ENCODE results near the gene PDE11A.

The PDE11A gene

DNA sequence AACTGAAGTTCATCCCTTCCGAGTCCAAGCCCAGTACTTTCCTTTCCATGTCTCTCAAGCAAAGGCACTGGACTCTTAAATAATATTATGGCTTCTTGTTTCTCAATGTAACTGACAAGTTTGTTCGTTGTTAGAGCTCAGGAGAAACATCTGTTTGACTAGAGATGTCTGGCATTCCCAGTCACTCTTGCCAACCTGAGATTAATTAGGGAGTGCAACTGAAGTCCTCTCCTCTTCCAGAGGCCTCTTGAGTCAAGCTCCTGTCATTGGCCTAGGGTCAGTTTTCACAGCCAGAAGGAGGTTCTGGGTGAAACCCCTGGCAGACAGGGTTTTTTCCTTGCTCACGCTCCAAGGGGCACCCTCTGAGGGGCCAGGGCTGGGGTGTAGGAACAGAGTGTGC is 483.9 kb downstream of the PDE11A start:
- TF ChIP-seq, protein P1, sequence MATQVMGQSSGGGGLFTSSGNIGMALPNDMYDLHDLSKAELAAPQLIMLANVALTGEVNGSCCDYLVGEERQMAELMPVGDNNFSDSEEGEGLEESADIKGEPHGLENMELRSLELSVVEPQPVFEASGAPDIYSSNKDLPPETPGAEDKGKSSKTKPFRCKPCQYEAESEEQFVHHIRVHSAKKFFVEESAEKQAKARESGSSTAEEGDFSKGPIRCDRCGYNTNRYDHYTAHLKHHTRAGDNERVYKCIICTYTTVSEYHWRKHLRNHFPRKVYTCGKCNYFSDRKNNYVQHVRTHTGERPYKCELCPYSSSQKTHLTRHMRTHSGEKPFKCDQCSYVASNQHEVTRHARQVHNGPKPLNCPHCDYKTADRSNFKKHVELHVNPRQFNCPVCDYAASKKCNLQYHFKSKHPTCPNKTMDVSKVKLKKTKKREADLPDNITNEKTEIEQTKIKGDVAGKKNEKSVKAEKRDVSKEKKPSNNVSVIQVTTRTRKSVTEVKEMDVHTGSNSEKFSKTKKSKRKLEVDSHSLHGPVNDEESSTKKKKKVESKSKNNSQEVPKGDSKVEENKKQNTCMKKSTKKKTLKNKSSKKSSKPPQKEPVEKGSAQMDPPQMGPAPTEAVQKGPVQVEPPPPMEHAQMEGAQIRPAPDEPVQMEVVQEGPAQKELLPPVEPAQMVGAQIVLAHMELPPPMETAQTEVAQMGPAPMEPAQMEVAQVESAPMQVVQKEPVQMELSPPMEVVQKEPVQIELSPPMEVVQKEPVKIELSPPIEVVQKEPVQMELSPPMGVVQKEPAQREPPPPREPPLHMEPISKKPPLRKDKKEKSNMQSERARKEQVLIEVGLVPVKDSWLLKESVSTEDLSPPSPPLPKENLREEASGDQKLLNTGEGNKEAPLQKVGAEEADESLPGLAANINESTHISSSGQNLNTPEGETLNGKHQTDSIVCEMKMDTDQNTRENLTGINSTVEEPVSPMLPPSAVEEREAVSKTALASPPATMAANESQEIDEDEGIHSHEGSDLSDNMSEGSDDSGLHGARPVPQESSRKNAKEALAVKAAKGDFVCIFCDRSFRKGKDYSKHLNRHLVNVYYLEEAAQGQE (IDR thresholded peaks at IDR 0.05; ENCODE audit: insufficient read depth in 1 of 2, low read depth in 2 of 2, low read length in 2 of 2) = no peak
- TF ChIP-seq TAF1 (IDR thresholded peaks at IDR 0.05; ENCODE audit: borderline replicate concordance, insufficient read depth, low read length) (no peak), SIN3A (IDR thresholded peaks at IDR 0.05; ENCODE audit: borderline replicate concordance, insufficient read depth, low read length) (no peak), FOXP2 (optimal IDR thresholded peaks at IDR 0.05; ENCODE audit: borderline replicate concordance, extremely low read depth, extremely low read length, insufficient read depth) (no peak), POLR2AphosphoS5 (IDR thresholded peaks at IDR 0.05; ENCODE audit: low read depth, low read length) (no peak)

DNA sequence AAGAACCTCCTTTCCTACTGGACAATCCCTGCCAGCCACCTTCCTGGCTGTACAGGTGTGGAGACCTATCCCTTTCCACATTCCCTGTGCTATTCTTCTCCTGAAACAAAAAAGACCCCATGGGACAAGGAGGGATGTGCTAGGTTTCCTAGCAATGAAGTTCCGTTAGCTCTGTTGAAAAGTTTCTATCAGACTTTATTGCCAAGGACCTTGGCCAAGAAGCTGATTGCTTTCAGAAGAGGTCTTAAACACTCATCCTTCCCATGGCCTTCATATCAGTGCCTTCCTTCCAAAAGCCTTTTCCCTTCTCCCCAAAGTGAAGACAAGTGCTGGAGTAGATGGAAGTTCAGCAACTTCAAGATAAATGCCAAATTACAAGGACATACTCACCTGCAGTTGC is 485.2 kb downstream of the PDE11A start:
- TF ChIP-seq POLR2AphosphoS5 (IDR thresholded peaks at IDR 0.05; ENCODE audit: low read depth, low read length) = no peak
- TF ChIP-seq, protein P1 (IDR thresholded peaks at IDR 0.05; ENCODE audit: insufficient read depth in 1 of 2, low read depth in 2 of 2, low read length in 2 of 2) = no peak

DNA sequence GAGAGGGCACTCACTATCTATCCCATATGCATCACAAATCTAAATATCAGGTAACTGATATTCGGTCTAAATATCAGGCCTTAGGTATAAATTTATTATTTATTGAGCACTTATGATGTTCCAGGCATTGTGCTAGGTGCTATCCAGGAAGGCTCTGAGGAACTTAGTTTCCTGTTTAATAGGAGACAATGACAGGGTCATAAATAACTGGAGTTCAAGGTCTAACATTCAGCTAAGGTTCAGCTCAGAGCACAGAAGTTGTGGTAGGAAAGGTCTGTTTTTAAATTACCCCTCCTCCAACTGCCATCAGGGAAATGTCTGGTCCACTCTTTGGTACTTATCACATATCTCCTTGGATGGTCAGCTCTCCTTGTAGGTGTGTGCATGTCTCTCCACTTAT is 486.4 kb downstream of the PDE11A start:
- TF ChIP-seq SIN3A (IDR thresholded peaks at IDR 0.05; ENCODE audit: borderline replicate concordance, insufficient read depth, low read length) (no peak), TAF1 (IDR thresholded peaks at IDR 0.05; ENCODE audit: borderline replicate concordance, insufficient read depth, low read length) (no peak), FOXP2 (optimal IDR thresholded peaks at IDR 0.05; ENCODE audit: borderline replicate concordance, extremely low read depth, extremely low read length, insufficient read depth) (no peak)

DNA sequence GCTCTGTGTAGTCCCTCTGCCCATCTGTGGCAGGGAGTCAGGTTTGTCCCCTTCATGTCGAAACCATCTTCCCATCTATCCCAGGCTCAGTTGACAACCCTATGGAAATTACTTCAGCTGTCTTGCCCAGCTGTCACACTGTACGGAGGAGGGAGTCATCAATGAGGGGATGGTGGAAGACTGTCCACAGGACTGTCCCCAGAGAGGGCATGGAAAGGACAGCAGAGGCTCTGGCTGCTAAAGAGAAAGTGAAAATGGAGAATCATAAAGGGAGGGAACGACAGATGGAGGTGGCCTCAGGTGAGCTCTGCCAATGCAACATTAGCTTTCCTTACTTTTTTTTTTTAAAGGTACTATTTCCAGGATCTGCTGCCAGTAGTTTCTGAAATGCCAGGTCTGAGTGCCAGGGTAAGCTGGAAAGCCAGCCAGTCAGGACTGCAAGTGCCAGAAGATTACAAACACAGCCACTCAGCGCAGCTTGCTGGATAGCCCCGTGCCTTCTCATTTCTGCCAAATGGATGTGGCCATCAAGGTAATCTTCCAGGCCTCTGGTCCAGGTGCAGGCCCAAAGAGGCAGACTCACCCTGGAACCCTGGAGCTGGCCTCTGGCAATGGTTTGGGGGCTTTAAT is 487.2 kb downstream of the PDE11A start:
- TF ChIP-seq, protein P1 (IDR thresholded peaks at IDR 0.05; ENCODE audit: insufficient read depth in 1 of 2, low read depth in 2 of 2, low read length in 2 of 2) = no peak
- no peak for TF ChIP-seq POLR2AphosphoS5 (IDR thresholded peaks at IDR 0.05; ENCODE audit: low read depth, low read length)
- no peak for TF ChIP-seq SIN3A (IDR thresholded peaks at IDR 0.05; ENCODE audit: borderline replicate concordance, insufficient read depth, low read length)
- TF ChIP-seq TAF1 (IDR thresholded peaks at IDR 0.05; ENCODE audit: borderline replicate concordance, insufficient read depth, low read length) = no peak
- TF ChIP-seq FOXP2 (optimal IDR thresholded peaks at IDR 0.05; ENCODE audit: borderline replicate concordance, extremely low read depth, extremely low read length, insufficient read depth) = no peak

DNA sequence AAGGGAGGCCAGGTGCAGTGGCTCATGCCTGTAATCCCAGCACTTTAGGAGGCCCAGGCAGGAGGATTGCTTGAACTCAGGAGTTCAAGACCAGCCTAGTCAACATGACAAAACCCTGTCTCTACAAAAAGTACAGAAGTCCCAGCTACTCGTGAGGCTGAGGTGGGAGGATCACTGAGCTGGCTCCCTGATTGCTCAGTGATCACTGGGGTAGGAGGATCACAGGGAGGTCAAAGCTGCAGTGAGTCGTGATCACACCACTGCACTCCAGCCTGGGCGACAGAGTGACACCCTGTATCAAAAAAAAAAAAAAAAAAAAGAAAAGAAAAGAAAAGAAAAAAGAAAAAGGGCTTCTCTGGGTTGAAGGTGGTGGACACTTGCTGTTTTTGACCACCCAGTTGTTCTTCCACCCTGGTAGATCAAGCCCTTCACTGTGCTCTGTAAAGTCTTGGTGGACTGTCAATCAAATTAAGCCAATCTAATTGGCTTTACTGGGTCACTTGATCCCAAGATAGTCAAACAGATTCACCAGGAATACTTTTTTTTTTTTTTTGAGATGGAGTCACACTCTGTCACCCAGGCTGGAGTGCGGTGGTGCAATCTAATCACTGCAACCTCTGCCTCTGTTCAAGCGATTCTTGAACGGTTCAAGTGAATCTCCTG is 488.4 kb downstream of the PDE11A start:
- no peak for TF ChIP-seq TAF1 (IDR thresholded peaks at IDR 0.05; ENCODE audit: borderline replicate concordance, insufficient read depth, low read length)
- TF ChIP-seq POLR2AphosphoS5 (IDR thresholded peaks at IDR 0.05; ENCODE audit: low read depth, low read length) = no peak
- TF ChIP-seq SIN3A (IDR thresholded peaks at IDR 0.05; ENCODE audit: borderline replicate concordance, insufficient read depth, low read length) = no peak
- no peak for TF ChIP-seq FOXP2 (optimal IDR thresholded peaks at IDR 0.05; ENCODE audit: borderline replicate concordance, extremely low read depth, extremely low read length, insufficient read depth)
- TF ChIP-seq, protein P1 (IDR thresholded peaks at IDR 0.05; ENCODE audit: insufficient read depth in 1 of 2, low read depth in 2 of 2, low read length in 2 of 2) = no peak
